Fibroblast of peridontal ligament (primary cell): Measurements from ENCODE around the gene KDM8.

Experiments used
- DNase-seq: peaks from one replicate; pipeline ENCODE4 v3.0.0-alpha.2; 2010; ENCODE audit errors: extremely low read depth

KDM8 gene

DNA sequence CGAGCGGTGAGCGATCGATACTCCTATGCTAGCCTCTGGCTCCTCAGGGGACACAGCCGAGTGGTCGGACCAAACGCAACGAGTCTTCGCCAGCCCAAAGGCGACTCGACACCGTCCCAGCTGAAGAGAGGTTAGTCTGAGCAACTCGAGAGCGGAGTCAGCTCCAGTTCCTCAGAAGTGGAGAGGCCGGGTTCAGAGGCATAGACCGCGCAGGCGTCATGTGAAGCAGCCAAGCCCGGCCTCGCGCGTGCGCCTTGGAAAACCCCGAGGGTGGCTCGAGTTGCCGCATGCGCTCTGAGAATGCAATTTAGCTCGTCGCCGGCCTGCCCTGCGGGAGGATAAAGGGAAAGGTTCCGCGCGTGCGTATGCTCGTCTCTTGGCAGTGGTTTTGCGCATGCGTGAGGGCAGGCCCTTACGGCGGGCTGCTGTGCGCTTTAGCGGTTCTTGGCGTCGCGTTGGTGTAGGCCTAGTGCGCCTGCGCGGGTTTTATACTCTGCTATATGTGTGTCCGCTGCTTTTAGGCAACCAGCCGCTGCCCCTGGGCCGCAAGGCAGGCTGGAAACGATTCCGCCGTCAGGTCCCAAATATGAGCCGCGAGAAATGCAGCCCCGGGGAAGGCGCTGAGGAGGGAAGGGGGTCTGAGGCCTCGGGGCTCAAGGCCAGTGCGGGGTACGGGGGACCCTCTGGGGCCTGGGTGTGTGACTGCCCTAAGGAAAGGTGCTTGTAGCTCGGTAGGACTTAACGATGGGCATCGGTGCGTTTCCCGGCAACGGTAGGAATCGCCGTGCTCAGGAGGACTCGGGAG is at the start of gene KDM8:
KDM8 (plus strand) TSS at position 20 of the 805 bp plus-strand sequence. CDS start 6,598 bp downstream, outside the sequence.
- DNase-seq, result peak; percentile 100

- DNase-seq, result peak; percentile 36
Measured at GRCh38 chr16:27154705-27155521, 48.4 kb upstream of the KDM8 start.

DNA sequence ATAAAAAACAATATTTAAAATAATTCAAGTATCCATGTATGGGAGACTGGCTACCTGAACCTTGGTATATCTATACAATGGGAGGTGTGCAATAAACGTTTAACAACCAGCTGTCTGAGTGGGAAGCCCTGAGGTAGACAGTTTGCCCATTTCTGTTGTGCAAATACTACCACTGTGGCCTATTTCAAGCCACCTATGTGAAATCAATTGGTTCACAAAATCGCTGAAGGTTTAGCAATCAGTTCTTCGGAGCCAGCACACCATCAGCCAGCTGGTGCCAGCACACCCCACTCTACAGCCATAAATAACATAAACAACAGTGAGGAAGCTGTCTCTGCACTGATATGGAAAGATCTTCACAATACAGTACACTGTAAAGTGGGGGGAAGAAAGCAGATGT is 46.7 kb upstream of the KDM8 start:
- no peak for DNase-seq

GRCh38 chr16:27161398-27161797 is 41.9 kb upstream of the KDM8 start:
- DNase-seq, result no peak

- peak; percentile 78 for DNase-seq
Measured at GRCh38 chr16:27164352-27164751, 39.0 kb upstream of the KDM8 start.

DNA sequence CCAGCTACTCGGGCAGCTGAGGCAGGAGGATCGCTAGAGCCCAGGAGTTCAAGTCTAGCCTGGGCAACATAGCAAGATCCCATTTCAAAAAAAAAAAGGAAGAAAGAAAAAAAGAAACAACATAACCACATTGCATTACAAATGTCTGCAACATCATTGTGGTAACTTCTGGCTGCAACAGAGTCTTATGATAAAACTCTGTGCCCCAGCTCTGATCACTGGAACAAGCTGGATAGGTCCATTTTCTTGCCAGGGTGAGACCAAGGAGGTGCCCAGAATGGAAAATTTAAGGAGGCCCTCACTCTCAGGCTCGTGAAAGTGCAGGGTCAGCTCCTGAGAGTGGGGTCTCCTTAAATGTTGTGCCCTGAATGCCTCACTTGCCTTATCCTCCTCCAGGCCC is 37.8 kb upstream of the KDM8 start:
- DNase-seq, result no peak

GRCh38 chr16:27168790-27169189 is 34.5 kb upstream of the KDM8 start:
- no peak for DNase-seq

GRCh38 chr16:27169511-27170071 is 33.7 kb upstream of the KDM8 start:
- peak; percentile 91 for DNase-seq

GRCh38 chr16:27171584-27171983 is 31.7 kb upstream of the KDM8 start:
- no peak for DNase-seq

DNA sequence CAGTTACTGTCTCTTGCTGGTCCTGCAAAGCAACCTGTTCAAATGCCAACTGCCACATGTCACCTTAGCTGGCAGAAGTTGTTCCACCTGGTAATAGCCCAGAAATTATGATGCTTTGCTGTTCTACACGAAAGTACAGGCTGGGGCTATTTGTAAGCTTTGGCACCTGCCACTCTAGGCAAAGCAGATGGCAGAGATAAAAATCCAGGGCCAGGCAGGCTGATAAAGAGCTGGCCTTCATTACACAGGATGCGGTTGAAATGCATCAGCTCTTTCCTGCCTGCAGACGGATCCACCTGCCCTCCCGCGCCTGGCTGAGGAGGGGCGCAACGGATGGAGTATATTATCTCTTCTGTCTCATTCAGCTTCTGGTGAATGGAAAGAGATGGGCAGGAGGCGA is 29.3 kb upstream of the KDM8 start:
- DNase-seq, result no peak

DNA sequence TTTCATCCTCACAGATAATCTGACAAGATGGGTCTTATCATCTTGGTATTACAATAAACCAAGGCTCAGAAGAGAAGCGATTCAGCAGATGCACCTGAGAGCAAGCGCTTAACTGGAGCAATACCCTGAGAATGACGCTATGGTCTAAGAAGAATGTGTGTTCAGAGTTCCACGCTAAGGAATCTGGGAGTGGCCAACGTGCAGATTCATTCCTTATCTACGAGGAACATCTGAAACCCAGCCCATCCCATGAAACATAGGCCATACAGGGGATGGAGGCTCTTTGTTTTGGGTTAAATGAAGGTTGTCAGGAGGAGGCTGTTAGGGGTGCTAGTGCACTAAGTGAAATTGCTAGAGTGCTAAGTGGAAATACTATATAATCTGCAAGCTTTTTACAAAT is 28.5 kb upstream of the KDM8 start:
- DNase-seq, result no peak

GRCh38 chr16:27175888-27176287 is 27.4 kb upstream of the KDM8 start:
- DNase-seq, result no peak

DNA sequence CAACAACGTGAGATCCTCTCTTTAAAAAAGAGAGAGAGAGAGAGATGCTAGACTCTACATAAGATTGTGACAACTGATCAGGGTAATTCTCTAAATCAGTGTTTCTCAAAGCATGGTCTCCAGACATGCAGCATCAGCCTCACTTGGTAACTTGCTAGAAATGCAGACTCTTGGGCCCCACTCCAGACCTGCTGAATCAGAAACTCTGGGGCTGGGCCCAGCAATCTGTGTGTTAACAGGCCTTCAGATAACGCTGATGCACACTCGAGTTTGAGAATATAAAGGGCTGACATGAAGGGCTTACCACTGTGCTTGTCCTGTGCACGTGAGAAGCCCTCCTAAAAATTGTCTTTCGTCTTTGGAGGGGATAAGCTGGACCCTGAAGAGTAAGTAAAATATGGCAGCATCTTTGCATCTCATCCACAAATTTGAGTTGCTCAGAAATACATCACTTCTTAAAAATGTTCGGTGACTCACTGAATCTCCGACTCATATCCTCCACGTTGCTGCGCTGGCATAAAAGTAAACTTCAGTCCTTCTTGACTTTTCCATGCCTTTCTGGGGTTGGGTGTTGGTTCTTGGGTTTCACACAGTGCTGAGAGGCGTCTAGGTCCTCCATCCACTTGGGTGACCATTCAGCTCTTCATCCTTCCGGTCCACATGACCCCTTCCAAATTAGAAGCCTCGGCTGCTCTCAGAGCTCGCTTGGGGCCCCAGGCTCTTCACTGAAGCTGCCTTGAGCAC is 26.1 kb upstream of the KDM8 start:
- DNase-seq, result peak; percentile 80

DNA sequence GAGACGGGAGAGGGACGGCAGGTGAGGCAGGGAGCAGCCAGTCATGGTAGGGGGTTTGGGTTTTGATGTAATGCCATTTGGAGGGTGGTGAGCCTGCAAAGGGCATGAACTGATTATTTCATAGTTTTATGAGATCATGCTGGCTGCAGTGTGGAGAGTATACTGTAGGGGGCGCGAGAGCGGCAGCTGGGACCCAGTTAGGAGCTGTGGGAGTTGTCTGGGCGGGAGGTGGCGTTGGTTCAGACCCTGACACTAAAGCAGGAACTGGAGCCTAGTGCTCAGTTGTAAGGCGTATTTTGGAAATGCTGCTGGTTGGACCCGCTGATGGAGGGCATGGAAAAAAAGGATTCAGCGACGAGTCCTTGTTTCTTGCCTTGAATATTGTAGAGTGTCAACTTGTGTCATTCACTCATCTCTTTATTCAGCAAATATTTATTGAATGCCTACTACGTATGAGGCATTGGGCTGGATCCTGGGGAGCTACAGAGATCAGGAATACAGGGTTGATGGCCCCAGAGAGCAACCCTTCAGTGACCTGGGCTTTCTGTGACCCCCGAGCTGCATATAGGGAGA is 23.7 kb upstream of the KDM8 start:
- DNase-seq, result peak; percentile 54

- no peak for DNase-seq
Measured at GRCh38 chr16:27181019-27181790, 22.1 kb upstream of the KDM8 start.

DNA sequence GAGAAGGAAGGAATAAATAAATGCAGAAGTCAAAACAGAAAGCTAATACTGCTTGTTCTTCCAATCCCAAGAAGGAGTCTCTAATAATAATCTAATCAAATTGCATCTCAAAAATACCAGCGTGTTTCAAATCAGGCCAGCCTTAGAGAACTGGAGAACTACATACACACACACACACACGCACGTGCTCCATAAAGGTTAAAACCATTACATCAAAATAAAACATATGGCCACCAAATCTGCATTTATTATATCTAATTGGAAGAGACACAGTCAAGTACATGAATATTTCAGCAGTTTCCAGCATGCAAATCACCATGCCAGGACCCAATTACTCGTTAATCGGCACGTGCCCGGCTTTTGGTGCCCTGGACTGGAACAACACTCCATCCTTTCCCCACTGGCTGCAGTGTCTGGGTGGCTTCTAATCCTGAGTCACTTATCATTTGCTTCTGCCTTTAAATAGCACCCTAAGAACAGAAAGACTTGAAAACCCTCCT is 20.4 kb upstream of the KDM8 start:
- no peak for DNase-seq

DNA sequence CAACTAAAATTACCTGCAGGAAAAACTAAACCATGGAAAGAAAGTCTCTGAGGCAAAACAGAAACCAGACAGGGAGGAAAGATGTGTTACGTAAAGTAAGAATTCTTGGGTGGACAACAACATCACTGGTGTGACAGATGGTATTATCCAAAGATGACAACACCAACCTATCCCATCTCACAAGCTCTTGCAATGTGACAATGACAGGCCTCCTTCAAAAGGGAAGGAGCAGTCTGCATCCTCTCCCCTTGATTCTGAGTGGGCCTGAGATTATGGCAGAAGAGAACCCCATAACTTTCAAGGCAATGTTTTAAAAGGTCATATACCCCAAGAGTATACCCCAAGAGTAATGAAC is 17.6 kb upstream of the KDM8 start:
- no peak for DNase-seq

DNA sequence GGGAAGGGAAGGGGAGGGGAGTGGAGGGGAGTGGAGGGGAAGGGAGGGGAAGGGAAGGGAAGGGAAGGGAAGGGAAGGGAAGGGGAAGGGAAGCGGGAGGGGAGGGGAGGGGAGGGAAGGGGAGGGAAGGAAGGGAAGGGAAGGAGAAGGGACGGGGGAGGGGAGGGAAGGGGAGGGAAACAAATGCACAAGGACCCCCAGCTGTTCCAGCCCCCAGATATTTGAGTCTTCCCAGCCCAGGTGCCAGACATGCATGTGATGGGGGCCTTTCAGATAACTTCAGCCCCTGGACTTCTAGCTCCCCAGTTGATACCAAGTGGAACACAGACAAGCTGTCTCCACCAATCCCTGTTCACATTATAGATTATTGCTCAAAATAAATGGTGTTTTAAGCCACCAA is 14.7 kb upstream of the KDM8 start:
- no peak for DNase-seq

- no peak for DNase-seq
Measured at GRCh38 chr16:27189335-27189972, 13.9 kb upstream of the KDM8 start.

DNA sequence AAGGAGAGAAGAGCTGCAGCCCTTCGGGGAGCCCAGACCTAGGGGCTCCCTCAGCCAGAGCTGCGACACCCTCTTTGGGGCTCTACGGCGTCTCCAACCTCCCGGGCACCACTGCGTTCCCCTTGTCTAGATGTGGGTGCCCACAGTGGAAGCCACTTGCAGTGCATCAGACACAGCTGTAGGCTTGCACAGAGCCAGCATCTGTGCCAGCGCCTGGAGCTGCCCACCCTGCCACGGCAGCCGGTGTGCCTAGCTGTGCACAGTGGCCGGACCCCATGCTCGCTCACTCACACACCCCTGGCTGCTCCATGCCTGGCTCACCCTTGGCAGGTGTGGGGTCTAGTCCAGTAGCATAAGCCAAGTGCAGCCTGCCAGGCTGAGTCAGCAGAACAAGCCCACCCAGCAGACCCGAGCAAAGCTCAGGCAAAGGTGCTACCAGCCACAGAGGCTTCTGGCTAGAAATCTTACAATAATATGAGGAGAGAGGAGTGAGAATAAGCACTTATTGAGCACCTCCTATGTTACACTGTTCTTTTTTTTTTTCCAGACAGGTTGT is 12.9 kb upstream of the KDM8 start:
- DNase-seq, result no peak
